Measurements from ENCODE around the gene KCNK15. TPM values are rescaled to one million over a fixed set of nuclear protein-coding genes. Genes with fewer than 3 reads are reported as not detected.

The KCNK15 gene
- total and polyA plus RNA-seq, 10 of the 15 experiments (the other 5 are each of a cell fraction or from before 2014, with no cell fraction given), result not detected

DNA sequence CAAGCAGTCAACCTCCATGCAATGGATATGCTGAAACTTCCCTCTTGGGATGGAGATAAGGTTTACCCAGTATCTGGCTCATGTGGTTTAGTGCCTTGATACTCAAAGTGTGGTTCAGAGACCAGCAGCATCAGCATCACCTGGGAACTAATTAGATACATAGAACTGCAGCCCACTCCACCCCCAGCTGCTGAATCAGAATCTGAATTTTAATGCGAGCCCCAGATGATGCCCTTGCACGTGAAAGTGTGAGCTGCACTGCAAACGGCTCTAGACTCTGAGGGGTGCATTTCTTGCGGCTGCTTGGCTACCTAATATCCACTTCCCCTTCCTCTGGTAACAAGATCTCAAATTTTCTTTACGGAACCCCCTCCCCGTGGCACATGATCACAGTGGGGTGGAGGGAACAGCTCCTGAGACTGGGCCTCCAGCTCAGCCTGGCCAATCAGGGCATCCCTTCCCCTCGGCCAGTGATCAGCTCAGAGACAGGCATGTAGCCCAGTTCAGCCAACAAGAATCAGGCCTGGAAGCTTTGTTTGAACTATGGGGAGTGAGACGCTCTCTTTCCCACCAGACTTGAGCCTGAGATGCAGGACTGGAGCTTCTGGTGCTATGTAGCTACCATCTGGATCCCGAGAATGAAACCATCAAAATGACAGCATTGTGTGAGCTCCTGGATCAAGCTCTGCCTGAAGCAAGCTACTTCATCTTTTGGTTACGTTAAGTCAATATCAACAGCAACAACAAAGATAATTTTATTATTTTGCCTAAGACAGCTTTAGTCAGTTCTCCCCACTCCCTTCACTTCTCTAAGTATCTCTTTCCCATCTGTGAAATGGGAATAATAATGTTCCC, 12.8 kb downstream of the KCNK15 start:
- Histone ChIP-seq H3K9ac (ENCODE audit: control insufficient read depth, insufficient read depth, low read length) (no peak overlapping the region), H3K4me2 (ENCODE audit: control insufficient read depth, insufficient read depth) (no peak overlapping the region), H3K4me1 (ENCODE audit: control insufficient read depth, insufficient read depth, low read length) (no peaks in the 10 kb centered on the region), H3K9me3 (replicated peaks; ENCODE audit: control insufficient read depth, insufficient read depth, low read length) (no peaks in the 10 kb centered on the region), H3K36me3 (ENCODE audit: control insufficient read depth in 2 of 2, insufficient read depth in 2 of 2, low read length in 1 of 2) (no peaks in the 10 kb centered on the region), H3K79me2 (ENCODE audit: control insufficient read depth, insufficient read depth, low read length) (no peaks in the 10 kb centered on the region), H2AFZ (ENCODE audit: control insufficient read depth, low read depth, low read length) (no peak overlapping the region), H3K27me3 (replicated peaks in 1 of 2; ENCODE audit: control insufficient read depth in 2 of 2, insufficient read depth in 2 of 2, low read length in 1 of 2) (no peaks in the 10 kb centered on the region; a peak in 2 of 4 replicates), H3K4me3 (no peak overlapping the region), H3K27ac (ENCODE audit: control insufficient read depth, insufficient read depth) (no peak overlapping the region), H4K20me1 (ENCODE audit: control insufficient read depth, insufficient read depth) (no peaks in the 10 kb centered on the region)
- SMC1A ChIA-PET (ENCODE audit: uncharacterized antibody, unreplicated experiment), result no interaction called here
- CTCF ChIA-PET, result interaction anchor here (0.6 to 1.0 kb wide), 2 partner anchors 11 to 447 kb away, joined by 3 to 4 read pairs; no protein-coding TSS in a partner anchor
- intact Hi-C loops (cut with micrococcal nuclease; ENCODE audit: unreplicated experiment), result no loop called here
- POLR2A ChIA-PET, result no interaction called here
- in situ Hi-C loops (cut with MboI), result no loop called here
- DNase-seq (ENCODE audit: low read depth, low spot score) (no peak), FAIRE-seq (no peak), ATAC-seq (no peak)
- TF ChIP-seq E4F1 (IDR thresholded peaks at IDR 0.05; ENCODE audit: borderline replicate concordance, partially characterized antibody) (no peak), BCL11A (IDR thresholded peaks at IDR 0.05; ENCODE audit: low read depth, low read length) (no peak), E2F4 (IDR thresholded peaks at IDR 0.05; ENCODE audit: low read depth, low read length) (no peak), NFIC (IDR thresholded peaks at IDR 0.05; ENCODE audit: low read depth, low read length) (no peak), GATAD2B (conservative IDR thresholded peaks at IDR 0.05; ENCODE audit: low read depth) (no peak), ATF3 (IDR thresholded peaks at IDR 0.05; ENCODE audit: borderline replicate concordance, extremely low read depth, low read depth, low read length) (no peak), SMAD5 (IDR thresholded peaks at IDR 0.05; ENCODE audit: low read depth) (no peak), NR2C1 (IDR thresholded peaks at IDR 0.05) (no peak), SP1 (IDR thresholded peaks at IDR 0.05; ENCODE audit: low read depth, low read length) (no peak), POLR2A (IDR thresholded peaks at IDR 0.05; ENCODE audit: low read depth, low read length) (no peak), YY1 (IDR thresholded peaks at IDR 0.05; ENCODE audit: low read depth, low read length) (no peak), FOS (IDR thresholded peaks at IDR 0.05; ENCODE audit: borderline replicate concordance, extremely low read depth, insufficient read length) (no peak), WRNIP1 (IDR thresholded peaks at IDR 0.05; ENCODE audit: borderline replicate concordance, low read depth, low read length) (no peak), RFX5 (IDR thresholded peaks at IDR 0.05; ENCODE audit: low read depth, low read length) (no peak), YBX1 (IDR thresholded peaks at IDR 0.05) (no peak), SREBF1 (IDR thresholded peaks at IDR 0.05; ENCODE audit: low read length) (no peak), SREBF2 (IDR thresholded peaks at IDR 0.05; ENCODE audit: low read length) (no peak)
- TF ChIP-seq, protein P1, sequence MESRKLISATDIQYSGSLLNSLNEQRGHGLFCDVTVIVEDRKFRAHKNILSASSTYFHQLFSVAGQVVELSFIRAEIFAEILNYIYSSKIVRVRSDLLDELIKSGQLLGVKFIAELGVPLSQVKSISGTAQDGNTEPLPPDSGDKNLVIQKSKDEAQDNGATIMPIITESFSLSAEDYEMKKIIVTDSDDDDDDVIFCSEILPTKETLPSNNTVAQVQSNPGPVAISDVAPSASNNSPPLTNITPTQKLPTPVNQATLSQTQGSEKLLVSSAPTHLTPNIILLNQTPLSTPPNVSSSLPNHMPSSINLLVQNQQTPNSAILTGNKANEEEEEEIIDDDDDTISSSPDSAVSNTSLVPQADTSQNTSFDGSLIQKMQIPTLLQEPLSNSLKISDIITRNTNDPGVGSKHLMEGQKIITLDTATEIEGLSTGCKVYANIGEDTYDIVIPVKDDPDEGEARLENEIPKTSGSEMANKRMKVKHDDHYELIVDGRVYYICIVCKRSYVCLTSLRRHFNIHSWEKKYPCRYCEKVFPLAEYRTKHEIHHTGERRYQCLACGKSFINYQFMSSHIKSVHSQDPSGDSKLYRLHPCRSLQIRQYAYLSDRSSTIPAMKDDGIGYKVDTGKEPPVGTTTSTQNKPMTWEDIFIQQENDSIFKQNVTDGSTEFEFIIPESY (IDR thresholded peaks at IDR 0.05), result no peak
- 12% methylated on average over 10 of the region's 10 CpGs for WGBS (ENCODE audit: insufficient coverage, insufficient replicate concordance, low lambda C conversion rate, missing lambda C conversion rate)
- no TSS peak for BruUV-seq (replicated peaks)
- RAD21 ChIA-PET (ENCODE audit: unreplicated experiment), result no interaction called here
